ENCODE results near the gene KRTAP9-7. TPM values are rescaled to one million over a fixed set of nuclear protein-coding genes. Genes with fewer than 3 reads are reported as not detected.
"Not testable (repeated sequence)": the region's sequence is repeated elsewhere in the genome, so short reads cannot be mapped to it uniquely, and the experiment has no call there.

The KRTAP9-7 gene, protein sequence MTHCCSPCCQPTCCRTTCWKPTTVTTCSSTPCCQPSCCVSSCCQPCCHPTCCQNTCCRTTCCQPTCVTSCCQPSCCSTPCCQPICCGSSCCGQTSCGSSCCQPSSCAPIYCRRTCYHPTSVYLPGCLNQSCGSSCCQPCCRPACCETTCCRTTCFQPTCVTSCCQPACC
- polyA plus RNA-seq (2012; ENCODE audit: insufficient read depth, insufficient read length, low read depth), result not detected

DNA sequence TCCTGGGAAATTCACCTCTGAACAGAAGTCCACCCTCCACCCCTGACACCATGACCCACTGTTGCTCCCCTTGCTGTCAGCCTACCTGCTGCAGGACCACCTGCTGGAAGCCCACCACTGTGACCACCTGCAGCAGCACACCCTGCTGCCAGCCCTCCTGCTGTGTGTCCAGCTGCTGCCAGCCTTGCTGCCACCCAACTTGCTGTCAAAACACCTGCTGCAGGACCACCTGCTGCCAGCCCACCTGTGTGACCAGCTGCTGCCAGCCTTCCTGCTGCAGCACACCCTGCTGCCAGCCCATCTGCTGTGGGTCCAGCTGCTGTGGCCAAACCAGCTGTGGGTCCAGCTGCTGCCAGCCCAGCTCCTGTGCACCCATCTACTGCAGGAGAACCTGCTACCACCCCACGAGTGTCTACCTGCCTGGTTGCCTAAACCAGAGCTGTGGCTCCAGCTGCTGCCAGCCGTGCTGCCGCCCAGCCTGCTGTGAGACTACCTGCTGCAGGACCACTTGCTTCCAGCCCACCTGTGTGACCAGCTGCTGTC, at the start of gene KRTAP9-7:
KRTAP9-7 (plus strand) TSS at position 51 of the 543 bp plus-strand sequence; CDS start at position 51, 0 bp downstream.
- H3K4me1 ChIP-seq; DNase-seq; H3K4me3 ChIP-seq (ENCODE audit: low read depth, low read length); H3K9me3 ChIP-seq; H3K27me3 ChIP-seq; H3K36me3 ChIP-seq: not testable (repeated sequence)

- peaks cover 41% of the 10 kb centered on the region for H3K27me3 ChIP-seq
- no peaks in the 10 kb centered on the region for H3K9me3 ChIP-seq
- no peaks in the 10 kb centered on the region for H3K4me1 ChIP-seq
- no peak overlapping the region for H3K4me3 ChIP-seq (ENCODE audit: low read depth, low read length)
- TF ChIP-seq, protein P1, sequence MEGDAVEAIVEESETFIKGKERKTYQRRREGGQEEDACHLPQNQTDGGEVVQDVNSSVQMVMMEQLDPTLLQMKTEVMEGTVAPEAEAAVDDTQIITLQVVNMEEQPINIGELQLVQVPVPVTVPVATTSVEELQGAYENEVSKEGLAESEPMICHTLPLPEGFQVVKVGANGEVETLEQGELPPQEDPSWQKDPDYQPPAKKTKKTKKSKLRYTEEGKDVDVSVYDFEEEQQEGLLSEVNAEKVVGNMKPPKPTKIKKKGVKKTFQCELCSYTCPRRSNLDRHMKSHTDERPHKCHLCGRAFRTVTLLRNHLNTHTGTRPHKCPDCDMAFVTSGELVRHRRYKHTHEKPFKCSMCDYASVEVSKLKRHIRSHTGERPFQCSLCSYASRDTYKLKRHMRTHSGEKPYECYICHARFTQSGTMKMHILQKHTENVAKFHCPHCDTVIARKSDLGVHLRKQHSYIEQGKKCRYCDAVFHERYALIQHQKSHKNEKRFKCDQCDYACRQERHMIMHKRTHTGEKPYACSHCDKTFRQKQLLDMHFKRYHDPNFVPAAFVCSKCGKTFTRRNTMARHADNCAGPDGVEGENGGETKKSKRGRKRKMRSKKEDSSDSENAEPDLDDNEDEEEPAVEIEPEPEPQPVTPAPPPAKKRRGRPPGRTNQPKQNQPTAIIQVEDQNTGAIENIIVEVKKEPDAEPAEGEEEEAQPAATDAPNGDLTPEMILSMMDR (IDR thresholded peaks at IDR 0.05; ENCODE audit: low read depth, low read length), result no peak
- H3K36me3 ChIP-seq, result no peaks in the 10 kb centered on the region
- DNase-seq, result no peak
Measured at GRCh38 chr17:41226051-41226450, 49.4 kb upstream of the KRTAP9-7 start.

DNA sequence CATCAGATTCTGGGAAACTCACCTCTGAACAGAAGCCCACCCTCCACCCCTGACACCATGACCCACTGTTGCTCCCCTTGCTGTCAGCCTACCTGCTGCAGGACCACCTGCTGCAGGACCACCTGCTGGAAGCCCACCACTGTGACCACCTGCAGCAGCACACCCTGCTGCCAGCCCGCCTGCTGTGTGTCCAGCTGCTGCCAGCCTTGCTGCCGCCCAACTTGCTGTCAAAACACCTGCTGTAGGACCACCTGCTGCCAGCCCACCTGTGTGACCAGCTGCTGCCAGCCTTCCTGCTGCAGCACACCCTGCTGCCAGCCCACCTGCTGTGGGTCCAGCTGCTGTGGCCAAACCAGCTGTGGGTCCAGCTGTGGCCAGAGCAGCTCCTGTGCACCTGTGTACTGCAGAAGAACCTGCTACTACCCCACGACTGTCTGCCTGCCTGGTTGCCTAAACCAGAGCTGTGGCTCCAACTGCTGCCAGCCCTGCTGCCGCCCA, 48.9 kb upstream of the KRTAP9-7 start, which contains the start of gene KRTAP9-2:
KRTAP9-2 (plus strand) TSS at position 51 of the 498 bp plus-strand sequence; CDS start at position 58, 7 bp downstream.
- H3K9me3 ChIP-seq; H3K4me3 ChIP-seq (ENCODE audit: low read depth, low read length): not testable (repeated sequence)
- peaks cover 45% of the 10 kb centered on the region for H3K27me3 ChIP-seq

DNA sequence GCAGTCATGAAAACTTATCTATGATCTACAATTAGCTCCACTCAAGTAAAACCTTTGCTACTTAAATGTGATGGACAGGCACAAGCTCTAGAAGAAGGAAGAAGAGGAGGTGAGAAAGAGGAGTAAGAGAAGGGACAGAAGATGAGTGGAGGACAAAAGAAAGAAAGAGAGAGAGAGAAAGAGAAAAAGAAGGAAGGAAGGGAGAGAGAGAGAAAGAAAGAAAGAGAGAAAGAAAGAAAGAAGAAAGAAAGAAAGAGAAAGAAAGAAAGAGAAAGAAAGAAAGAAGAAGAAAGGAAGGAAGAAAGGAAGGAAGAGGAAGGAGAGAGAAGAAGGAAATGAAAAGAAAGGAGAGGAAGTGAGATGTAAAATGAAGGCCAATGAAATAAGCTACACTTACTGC, 45.4 kb upstream of the KRTAP9-7 start:
- DNase-seq, result no peak
- Histone ChIP-seq H3K4me3 (ENCODE audit: low read depth, low read length) (no peak overlapping the region), H3K27me3 (peaks cover 48% of the 10 kb centered on the region), H3K4me1 (no peaks in the 10 kb centered on the region), H3K9me3 (no peaks in the 10 kb centered on the region), H3K36me3 (no peaks in the 10 kb centered on the region)
- TF ChIP-seq, protein P1 (IDR thresholded peaks at IDR 0.05; ENCODE audit: low read depth, low read length), result no peak

More for the DNA sequence above, 48.9 kb upstream of the KRTAP9-7 start, which contains the start of gene KRTAP9-2:
- DNase-seq, H3K4me1 ChIP-seq, H3K36me3 ChIP-seq: not testable (repeated sequence)

- Histone ChIP-seq H3K9me3 (no peaks in the 10 kb centered on the region), H3K4me3 (ENCODE audit: low read depth, low read length) (no peak overlapping the region), H3K36me3 (no peaks in the 10 kb centered on the region), H3K4me1 (no peaks in the 10 kb centered on the region), H3K27me3 (peaks cover 47% of the 10 kb centered on the region)
- TF ChIP-seq, protein P1 (IDR thresholded peaks at IDR 0.05; ENCODE audit: low read depth, low read length), result no peak
- no peak for DNase-seq
Measured at GRCh38 chr17:41231731-41232130, 43.8 kb upstream of the KRTAP9-7 start.

GRCh38 chr17:41232399-41233105, 42.9 kb upstream of the KRTAP9-7 start, which contains the start of gene KRTAP9-3:
Gene KRTAP9-3, plus strand, starts transcription at chr17:41232449. Its CDS starts 53 bp downstream, at chr17:41232502.
- peaks cover 47% of the 10 kb centered on the region for H3K27me3 ChIP-seq
- not testable (repeated sequence) for H3K36me3 ChIP-seq; H3K4me1 ChIP-seq; H3K9me3 ChIP-seq; DNase-seq; H3K4me3 ChIP-seq (ENCODE audit: low read depth, low read length)

DNA sequence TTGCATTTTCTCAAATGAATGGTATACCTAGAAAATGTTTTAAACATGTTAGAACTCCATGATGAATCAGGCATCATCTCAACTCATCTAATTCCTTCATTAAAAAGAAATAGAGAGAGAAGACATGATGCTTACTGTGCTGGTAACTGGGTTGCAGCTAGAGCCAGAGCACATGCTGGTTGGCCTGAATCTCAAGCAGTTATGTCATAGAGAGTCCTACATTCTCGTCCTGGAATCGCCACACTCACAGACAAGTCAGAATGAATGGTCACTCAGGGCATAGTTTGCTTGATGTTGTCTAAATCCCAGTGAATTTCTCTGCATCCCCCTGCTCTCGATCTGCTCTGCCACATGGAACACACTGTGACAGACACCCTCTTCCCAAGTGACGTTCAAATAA, 38.4 kb upstream of the KRTAP9-7 start:
- not testable (repeated sequence) for H3K4me3 ChIP-seq (ENCODE audit: low read depth, low read length); DNase-seq; H3K36me3 ChIP-seq

GRCh38 chr17:41237949-41238437, 37.5 kb upstream of the KRTAP9-7 start, which contains the start of gene KRTAP9-8:
Gene KRTAP9-8, plus strand, starts transcription at chr17:41237999. Its CDS starts 53 bp downstream, at chr17:41238052.
- peaks cover 17% of the 10 kb centered on the region for H3K27me3 ChIP-seq
- not testable (repeated sequence) for H3K4me1 ChIP-seq; DNase-seq; H3K9me3 ChIP-seq; H3K36me3 ChIP-seq; H3K4me3 ChIP-seq (ENCODE audit: low read depth, low read length)

More for the DNA sequence above, 38.4 kb upstream of the KRTAP9-7 start:
- not testable (repeated sequence) for H3K4me1 ChIP-seq, H3K9me3 ChIP-seq
- H3K27me3 ChIP-seq, result peaks cover 17% of the 10 kb centered on the region

DNA sequence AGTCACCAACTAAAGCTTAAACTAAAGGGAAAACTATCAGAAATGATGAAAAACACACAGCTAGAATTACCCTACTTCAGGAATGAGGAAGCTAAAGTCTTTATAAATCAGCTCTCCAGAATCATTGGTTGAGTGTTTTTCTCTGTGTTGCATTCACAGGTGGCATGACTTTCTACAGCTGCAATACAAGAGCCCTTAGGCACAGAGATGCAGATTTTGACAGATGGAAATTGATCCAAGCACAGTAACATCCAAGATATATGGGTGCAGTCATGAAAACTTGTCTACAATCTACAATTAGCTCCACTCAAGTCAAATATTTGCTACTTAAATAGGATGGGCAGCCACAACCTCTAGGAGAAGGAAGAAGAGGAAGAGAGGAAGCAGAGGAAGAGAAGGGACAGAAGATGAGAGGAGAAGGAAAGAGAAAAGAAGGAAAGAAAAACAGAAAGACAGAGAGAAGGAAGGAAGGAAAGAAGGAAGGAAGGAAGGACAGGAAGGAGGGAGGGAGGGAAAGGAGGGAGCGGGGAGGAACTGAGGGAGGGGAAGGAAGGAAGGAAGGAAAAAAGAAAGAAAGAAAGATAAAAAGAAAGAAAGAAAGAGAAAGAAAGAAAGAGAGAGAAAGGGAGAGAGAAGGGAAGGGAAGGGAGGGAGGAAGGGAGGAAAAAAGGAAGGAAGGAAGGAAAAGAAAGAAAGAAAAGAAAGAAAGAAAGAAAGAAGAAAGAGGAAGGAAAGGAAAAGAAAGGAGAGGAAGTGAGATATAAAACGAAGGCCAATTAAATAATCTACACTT, 28.3 kb upstream of the KRTAP9-7 start:
- not testable (repeated sequence) for DNase-seq; H3K4me3 ChIP-seq (ENCODE audit: low read depth, low read length); H3K36me3 ChIP-seq; H3K9me3 ChIP-seq; H3K4me1 ChIP-seq
- peaks cover 14% of the 10 kb centered on the region for H3K27me3 ChIP-seq

DNA sequence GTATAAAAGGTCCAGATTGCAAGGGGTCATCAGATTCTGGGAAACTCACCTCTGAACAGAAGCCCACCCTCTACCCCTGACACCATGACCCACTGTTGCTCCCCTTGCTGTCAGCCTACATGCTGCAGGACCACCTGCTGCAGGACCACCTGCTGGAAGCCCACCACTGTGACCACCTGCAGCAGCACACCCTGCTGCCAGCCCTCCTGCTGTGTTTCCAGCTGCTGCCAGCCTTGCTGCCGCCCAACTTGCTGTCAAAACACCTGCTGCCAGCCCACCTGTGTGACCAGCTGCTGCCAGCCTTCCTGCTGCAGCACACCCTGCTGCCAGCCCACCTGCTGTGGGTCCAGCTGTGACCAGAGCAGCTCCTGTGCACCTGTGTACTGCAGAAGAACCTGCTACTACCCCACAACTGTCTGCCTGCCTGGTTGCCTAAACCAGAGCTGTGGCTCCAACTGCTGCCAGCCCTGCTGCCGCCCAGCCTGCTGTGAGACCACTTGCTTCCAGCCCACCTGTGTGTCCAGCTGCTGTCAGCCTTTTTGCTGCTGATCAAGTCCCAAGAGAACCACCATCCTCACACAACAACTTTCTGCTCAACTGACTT, 25.8 kb upstream of the KRTAP9-7 start, which contains the start of gene KRTAP9-4:
KRTAP9-4 (plus strand) TSS at position 51 of the 604 bp plus-strand sequence; CDS start at position 85, 34 bp downstream.
- not testable (repeated sequence) for DNase-seq; H3K4me1 ChIP-seq; H3K36me3 ChIP-seq; H3K4me3 ChIP-seq (ENCODE audit: low read depth, low read length); H3K9me3 ChIP-seq
- peaks cover 37% of the 10 kb centered on the region for H3K27me3 ChIP-seq
